NCI-H774 (cell line): Measurements from ENCODE around the gene PEX10.

ENCODE experiments used
- DNase-seq: peaks from one replicate; lab custom pipeline; 2025; lab: John Stamatoyannopoulos, UW

Gene PEX10

DNA sequence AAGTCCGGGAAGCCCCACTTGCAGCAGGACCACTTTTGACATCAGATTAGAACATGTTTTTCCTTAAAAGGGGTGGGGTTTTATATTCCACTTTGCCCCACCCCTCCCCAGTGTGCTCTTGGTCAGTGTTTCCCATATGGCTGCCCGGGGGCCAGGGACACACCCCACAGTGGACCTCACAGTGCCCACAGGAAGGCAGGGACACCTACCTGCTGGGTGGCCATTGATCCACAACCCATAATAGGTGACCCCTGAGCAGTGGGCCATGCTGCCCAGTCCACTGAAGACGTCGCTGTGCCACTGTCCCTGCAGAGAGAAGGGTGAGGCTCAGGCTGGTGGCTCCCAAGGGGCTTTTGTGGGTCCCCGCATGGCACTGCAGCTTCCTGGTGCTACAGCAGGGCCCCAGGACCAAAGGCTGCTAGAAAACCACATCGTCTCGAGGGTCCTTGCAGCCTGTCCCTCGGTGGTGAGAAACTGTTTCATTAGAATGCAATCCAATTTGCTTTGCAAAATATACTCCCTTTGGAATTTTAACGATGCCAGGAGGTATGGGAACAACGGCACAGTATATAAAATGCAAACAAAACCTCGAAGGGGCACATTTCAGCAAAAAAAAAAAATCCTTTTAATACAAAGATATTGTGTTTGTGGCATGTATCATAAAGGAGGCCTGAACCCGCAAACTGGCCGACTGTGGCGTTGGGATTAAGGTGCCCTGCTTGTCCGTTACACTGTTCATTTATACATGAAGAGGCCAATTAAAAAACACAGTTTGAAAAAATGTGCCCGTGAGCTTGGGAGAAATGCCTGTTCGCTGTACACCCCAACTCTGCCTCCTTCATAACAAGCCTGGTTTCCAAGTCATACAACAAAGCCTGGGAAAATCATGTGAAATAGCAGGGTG is 37.9 kb downstream of the PEX10 start:
- no peak for DNase-seq

DNA sequence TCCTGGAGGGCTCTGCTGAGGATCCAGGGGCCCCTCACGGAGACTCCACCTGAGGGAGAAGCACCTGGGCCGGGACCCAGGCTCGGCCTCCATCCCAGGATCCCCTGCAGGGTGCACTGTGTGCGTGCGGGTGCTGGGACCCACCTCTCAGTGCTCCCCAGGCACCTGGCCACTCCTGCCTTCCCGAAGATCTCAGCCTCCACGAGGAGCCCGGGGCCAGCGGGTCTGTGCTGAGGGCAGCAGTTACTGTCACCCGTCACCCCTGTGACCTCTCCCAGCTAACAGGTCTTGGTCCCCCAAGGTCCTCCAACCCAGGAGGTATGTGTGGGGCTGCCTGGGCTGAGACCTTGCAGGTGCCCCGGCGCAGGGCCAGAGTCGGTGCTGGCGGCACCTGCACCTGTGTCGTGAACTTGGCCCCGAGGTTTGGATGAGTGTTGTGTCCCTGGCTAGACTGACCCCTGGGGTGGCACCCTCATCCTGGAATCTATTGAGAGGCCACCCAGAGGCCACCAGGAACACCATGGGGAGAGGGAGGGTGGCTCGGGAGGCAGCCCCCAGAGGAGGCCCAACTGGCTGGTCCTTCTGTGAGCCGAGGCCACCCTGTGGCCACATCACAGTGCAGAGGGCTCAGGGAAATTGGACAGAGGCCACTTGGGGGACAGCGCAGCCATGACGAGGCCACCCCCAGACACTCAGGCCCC is 38.7 kb downstream of the PEX10 start:
- no peak for DNase-seq

DNA sequence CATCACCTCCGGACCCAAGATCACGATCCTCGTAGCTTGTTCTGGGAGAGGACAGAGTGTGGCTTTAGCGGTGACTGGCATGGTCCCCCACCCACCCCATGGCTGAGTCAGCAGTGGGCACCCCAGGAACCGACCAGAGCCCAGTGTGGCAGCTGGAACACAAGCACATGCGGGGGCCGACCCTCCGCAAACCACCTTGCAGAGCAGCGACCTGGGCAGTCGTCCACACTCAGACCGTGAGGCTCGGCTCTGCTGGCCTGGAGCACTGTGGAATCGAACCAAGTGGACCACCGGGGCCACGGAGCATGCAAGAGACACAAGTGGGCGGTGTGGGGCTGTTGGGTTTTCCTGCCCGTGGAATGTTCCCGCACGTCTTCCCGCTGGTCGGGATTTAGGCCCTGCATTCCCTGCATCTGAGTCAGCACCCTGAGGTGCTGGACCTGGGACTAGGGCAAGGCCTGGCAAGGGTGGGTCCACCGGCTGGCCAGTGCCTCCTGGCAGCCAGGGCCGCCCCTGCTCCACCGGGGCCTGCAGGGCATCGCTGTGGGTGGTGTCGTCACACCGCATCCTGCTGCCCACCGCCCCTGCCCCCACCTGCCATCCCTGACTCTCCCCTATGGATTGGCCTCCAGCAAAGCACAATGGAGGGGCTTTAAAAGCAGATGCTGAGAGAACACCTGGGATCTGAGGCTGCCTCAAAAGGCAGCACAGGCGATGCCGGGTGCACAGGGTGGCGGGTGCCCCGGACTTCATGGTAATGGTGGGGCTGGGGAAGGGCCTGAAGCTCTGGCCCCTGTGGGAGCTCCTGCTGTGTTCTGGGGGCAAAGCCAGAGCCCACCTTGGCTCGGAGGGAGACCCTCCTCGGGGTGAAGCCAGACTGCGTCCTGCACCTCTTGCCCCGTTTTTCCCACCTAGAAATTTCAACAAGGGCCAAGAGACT is 39.5 kb downstream of the PEX10 start:
- no peak for DNase-seq

DNA sequence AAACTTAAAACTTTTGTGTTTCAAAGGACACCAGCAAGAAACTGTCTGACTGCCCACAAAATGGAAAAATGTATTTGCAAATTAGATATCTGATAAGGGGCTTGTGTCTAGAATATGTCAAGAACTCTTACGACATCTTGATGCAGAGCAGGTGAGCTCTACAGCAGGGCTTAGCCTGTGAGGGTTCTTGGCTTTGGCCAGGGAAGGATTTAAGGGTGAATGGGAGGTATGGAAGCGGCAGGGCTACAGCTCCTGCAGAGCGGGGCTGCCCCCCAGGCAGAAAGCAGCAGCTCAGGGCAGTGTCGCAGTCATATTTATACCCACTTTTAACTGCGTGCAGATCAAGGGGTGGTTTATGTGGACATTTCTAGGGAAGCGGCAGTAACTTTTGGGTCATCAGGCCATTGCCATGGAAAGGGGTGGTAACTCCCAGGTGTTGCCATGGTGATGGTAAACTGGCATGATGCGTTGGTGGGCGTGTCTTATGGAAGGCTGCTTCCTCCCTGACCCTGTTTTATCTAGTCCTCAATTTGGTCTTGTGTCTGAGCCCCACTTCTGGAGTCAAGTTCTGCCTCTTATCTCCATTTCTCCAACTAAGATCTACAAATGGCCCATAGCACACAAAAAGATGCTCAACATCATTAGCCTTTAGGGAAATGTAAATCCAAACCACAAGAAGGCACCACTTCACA is 44.2 kb downstream of the PEX10 start:
- no peak for DNase-seq

DNA sequence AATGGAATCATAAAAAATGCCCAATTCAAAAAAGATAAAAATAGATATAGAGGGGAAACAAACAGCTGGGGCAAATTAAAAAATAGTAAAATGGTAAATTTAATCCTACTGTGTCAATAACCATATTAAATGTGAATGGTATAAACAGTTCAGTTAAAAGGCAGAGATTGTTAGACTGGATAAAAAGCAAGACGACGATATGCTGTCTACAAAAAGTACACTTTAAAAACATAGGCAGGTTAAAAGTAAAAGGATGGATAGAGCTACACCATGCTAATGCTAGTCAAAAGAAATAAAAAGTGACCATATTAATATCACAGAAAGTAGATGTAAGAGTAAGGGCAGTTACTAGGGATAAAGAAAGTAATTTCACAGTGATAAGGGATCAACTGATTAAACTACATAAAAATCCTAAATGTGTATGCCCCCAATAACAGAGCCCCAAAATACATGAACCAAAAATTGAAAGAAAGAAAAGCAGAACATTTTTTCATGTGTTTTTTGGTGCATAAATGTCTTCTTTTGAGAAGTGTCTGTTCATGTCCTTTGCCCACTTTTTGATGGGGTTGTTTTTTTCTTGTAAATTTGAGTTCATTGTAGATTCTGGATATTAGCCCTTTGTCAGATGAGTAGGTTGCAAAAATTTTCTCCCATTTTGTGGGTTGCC is 48.4 kb downstream of the PEX10 start:
- DNase-seq = no peak

DNA sequence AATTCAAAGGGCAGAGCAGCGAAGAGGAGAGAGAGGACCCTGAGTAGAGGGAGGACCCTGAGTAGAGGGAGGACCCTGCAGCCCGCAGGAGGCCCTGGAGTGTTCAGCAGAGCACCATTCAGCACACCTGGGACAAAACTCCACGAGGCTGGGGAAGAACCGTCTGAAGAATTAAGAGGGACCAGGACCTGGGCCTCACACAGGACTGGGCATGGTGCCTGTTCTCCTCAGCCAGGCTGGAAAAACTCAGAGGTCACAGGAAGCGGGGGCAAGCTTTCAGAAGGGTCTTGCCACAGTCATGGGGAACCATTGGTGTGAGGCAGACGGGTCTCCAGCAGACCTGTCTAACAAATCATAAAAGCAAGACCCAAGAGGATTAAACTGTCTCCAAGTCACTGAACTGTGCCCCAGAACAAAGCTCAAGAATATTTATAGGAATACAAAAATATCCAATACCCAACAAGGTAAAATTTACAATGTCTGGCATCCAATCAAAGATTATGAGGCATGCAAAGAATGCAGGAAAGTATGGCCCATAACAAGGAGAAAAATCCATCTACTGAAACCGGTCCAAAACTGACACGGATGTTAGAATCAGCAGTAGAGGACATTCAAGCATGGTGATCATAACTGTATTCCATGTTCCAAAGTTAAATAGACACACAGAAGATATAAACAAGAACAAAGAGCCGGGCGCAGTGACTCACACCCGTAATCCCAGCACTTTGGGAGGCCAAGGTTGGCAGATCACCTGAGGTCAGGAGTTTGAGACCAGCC is 51.6 kb downstream of the PEX10 start:
- no peak for DNase-seq

DNA sequence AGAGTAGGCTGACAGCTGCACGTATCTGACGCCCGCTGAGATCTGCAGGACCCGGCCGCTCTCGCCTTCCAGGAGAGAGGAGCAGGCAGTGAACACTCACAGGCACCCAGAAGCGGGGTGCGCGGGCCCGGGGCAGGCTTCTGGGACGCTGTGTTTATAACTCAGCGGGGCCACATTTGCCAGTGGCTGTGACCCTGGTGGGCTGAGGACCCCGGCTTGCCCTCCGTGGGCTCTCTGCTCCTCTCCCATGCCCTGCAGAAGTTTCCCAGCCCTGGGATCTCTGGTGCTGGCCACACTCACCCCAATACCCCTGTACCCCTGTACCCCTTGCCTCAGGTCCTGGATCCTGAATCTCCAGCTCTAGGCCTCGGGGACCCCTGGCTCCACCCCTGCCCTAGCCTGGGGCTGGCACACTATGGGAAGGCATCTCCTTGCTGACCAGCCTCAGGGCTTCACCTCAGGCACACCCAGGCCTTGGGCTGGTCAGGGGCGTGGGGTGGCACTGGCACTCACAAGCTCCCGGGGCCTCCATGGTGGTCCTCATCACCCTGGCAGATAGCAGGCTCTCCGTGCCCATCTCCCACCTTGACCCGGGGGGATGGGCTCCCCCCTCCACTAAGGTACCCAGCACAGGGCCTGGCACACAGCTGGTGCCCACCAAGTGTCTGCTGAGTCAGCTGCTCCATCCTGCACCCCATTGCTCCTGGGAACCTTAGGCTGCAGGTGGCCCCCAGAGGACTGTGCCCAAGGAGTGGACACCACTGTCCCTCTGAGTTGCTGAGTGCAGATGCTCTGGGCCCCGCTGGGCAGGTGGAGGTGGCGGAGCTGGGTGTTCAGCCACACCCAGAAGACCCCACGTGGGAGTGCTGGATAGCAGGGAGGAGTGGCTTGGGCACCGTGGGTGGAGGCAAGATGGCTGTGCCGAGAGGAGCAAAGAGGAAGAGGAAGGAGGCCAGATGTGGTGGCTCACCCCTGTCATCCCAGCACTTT is 53.4 kb downstream of the PEX10 start:
- DNase-seq = no peak

DNA sequence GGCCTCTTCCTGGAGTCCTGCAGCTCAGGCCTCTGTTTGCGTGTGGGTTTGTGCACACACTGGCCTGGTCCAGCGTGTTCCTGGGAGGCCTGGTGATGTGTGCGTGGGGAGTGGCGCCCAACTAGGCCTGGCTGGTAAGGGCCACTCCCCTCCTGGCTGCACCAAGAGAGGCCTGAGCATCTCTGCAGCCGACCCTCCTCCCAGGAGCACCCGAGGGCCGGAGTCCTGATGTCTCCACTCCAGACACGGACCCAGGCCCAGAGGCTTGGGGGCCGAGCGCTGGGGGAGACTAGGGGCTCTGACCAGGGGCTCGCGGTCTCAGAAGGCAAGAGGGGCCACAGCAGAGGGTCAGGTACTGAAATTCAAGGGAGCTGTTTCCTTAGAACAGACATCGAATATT is 54.3 kb downstream of the PEX10 start:
- no peak for DNase-seq

DNA sequence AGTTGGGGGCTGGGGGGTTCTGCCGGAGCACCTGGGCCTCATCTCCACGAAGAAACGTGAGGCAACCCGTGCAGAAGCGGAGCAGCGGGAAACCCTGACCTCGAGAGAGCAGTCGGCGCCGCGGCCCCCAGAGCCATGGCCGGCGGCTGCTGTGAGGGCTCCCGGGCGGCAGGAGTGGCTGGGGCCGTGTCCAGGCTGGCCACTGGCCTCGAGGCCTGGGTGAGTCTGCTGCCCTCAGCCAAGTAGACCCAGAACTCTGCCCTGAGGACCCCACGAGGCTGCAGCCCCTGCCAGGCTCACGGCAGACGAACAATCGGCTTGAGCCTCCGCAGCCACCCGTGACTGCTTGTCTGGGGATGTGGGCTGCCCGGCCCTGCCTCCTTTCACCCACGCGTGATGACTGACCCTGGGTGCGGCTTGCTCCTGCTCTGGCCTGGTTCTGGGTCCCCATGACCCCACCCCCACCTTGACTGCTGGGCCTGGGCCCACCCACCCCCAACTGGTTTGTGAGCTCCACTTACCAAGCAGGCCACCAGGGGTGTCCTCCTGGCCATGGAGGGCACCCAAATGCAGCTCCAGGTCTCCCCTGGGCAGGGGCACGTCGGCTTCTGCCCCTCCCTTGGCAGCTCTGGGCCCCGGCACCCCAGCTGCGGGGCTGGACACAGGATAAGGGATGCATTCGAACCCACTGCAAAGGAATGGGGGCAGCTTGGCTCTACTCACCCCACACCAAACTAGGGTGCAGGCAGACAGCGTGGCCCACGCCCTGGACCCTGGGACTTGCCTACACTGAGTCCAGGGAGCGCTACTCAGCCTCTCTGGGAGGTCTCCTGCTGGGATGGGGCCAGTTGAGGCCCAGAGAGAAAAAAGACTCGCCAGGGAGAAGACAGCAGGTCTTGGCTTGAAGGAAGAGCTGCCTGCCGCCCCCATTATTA is 55.2 kb downstream of the PEX10 start:
- no peak for DNase-seq

DNA sequence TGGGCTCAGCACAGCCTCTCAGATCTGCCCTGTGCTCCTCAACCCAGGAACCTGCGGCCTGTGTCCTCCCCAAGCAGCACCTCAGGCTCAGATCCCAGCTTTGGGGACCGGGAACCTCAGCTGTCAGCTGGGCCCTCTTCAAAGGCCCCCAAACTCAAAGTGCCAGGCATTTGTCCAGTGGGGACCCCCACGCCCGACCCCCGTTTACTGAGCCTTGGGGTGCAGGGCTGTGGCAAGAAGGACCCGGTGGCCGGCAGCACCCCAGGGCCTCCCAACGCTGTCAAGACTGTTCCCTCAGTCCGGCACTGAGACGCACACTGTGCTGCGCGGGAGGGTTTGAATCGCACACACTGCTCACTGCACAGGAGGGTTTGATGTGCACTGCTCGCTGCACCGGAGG is 56.0 kb downstream of the PEX10 start:
- no peak for DNase-seq

DNA sequence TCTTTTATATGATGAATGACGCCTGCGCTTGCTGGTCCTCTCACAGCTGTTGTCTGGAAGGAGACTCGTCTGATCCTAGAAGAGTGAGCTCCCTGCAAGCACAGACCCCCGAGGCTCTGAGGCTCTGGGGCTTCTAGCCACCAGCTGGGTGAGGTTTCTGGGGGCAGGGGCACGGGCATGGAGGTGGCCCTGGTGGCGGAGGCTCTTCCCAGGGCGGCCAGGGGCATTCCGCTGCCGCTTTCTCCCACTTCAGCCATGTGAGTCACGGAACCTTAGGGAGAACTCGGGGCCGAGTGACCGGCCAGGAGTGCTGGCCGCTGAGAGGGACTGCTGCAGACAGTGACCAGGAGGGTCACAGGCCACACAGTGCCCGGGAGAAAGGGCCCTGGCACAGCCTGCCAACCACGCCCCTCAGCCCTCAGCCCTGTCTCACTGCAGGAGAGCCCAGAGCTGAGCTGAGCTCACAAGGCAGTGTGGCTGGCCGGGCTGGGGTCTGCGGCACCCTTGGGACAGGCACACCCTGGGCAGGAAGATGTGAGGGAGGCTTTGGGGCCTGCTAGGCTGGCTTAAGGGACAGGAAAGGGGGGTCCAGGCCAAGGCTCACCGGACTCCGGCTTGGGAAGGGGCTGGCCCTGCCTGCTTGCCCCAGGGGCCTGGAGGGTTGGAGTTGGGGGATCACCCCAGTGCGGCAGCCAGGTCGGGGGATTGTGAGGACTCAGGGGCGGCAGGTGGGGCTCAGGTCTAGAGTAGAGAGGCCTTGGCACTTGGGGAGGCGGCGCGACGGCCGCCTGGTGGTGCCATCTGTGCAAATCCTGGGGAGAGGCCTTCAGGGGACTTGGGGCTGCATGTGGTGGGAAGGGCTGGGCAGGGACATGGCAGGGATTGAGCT is 56.7 kb downstream of the PEX10 start:
- DNase-seq = no peak

DNA sequence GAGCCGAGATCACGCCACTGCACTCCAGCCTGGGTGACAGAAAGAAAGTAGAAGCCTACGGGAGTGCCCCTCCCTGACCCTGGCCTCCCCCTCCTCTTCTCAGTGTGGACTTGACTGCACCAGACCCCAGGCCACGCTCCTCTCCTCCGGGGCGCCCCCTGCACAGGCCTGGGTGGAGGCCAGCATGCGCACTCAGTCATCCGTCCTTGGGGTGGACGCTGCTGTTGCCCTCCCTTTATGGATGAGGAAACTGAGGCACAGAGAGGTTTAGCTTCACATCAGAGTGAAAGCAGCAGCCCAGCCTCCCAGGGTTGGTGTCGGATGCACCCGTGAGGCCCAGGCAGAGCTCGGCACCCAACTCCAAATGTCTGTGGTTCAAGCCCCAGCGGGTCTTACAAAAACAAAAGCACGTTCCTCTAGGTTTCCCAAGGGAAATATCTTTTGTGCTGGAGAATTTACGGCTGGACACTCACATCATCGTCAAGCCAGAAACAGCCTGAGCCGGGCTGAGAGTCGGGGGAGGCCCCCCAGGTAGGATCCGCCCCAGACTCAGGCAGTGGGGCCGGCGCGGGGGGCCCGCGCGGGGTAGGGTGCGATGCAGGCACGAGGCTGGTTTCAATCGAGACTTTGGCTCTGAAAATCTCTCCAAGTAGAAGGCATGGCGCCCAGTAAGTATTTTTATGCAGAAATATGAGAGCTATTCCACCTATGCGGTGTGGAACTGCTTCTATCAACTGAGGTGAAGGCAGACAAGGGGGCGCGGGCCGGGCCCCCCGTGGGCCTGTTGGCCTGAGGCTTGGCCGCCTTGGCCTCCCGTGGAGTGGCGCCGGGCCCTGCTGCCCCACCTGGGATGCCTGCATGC is 57.6 kb downstream of the PEX10 start:
- no peak for DNase-seq
